Nephron (organoid): ENCODE measurements around the gene KDM5B.
A peak's percentile ranks its signal among the peaks of the same experiment; 100 is the strongest.

Source experiments
- H3K27ac Mint-ChIP-seq, 3 experiments: 2 replicates each; pipeline ENCODE4 v1.8.0; 2020; ENCODE audit warnings: mixed read lengths in 3 of 3, mild to moderate bottlenecking in 2 of 3, moderate library complexity in 1 of 3
- H3K27me3 Mint-ChIP-seq: 2 replicates; pipeline ENCODE4 v1.8.0; 2021; ENCODE audit warnings: low read depth, mild to moderate bottlenecking, moderate library complexity, mixed read lengths
- H3K36me3 Mint-ChIP-seq: 2 replicates; pipeline ENCODE4 v1.8.0; 2020; ENCODE audit warnings: low read depth, mixed read lengths
- H3K4me1 Mint-ChIP-seq: 2 replicates; pipeline ENCODE4 v1.8.0; 2020; ENCODE audit warnings: mixed read lengths
- H3K4me3 Mint-ChIP-seq, 3 experiments: 2 replicates each; pipeline ENCODE4 v1.8.0; 2020; ENCODE audit warnings: mild to moderate bottlenecking in 3 of 3, mixed read lengths in 3 of 3, moderate library complexity in 2 of 3
- H3K9me3 Mint-ChIP-seq: 2 replicates; pipeline ENCODE4 v1.8.0; 2020; ENCODE audit warnings: mixed read lengths
- CTCF ChIP-seq, 3 experiments: fragments of 200-600 bp; sonication (generic); IDR thresholded peaks; one replicate each; pipeline ENCODE4 v1.5.0; 2021; ENCODE audit warnings: antibody characterized with exemption in 3 of 3; ENCODE audit not compliant: unreplicated experiment in 3 of 3

The KDM5B gene

GRCh38 chr1:202821467-202821866 lies 13.2 kb upstream of the KDM5B start:
- no peaks in the 10 kb centered on the region for H3K4me1 Mint-ChIP-seq
- no peak for TF ChIP-seq CTCF (IDR thresholded peaks at IDR 0.05; ENCODE audit: unreplicated experiment in 3 of 3)
- no peaks in the 10 kb centered on the region for H3K36me3 Mint-ChIP-seq
- no peaks in the 10 kb centered on the region for H3K9me3 Mint-ChIP-seq
- H3K27me3 Mint-ChIP-seq, result peaks cover 24% of the 10 kb centered on the region
- no peak overlapping the region for H3K4me3 Mint-ChIP-seq
- H3K27ac Mint-ChIP-seq, result peak overlapping the region in 2 of 3 experiments; percentile 10 to 11

- Mint-ChIP-seq H3K9me3 (no peaks in the 10 kb centered on the region), H3K27ac (no peak overlapping the region), H3K4me1 (no peaks in the 10 kb centered on the region), H3K4me3 (no peak overlapping the region), H3K36me3 (no peaks in the 10 kb centered on the region), H3K27me3 (peaks cover 14% of the 10 kb centered on the region)
- no peak for TF ChIP-seq CTCF (IDR thresholded peaks at IDR 0.05; ENCODE audit: unreplicated experiment in 3 of 3)
These were observed 10.6 kb upstream of the KDM5B start for GRCh38 chr1:202818819-202819218.

- Mint-ChIP-seq H3K27me3 (peaks cover 9% of the 10 kb centered on the region), H3K36me3 (no peaks in the 10 kb centered on the region), H3K4me1 (peaks cover 9% of the 10 kb centered on the region), H3K4me3 (peak overlapping the region in 2 of 3 experiments; percentile 43 to 63), H3K9me3 (no peaks in the 10 kb centered on the region), H3K27ac (peak overlapping the region in 1 of 3 experiments; percentile 34)
- no peak for TF ChIP-seq CTCF (IDR thresholded peaks at IDR 0.05; ENCODE audit: unreplicated experiment in 3 of 3)
These were observed 6.9 kb upstream of the KDM5B start for GRCh38 chr1:202815120-202815519.

- Mint-ChIP-seq H3K9me3 (no peaks in the 10 kb centered on the region), H3K27ac (peak overlapping the region in 1 of 3 experiments; percentile 64), H3K36me3 (no peaks in the 10 kb centered on the region), H3K27me3 (peaks cover 9% of the 10 kb centered on the region), H3K4me3 (peak overlapping the region; percentile 88 to 96 (median 93)), H3K4me1 (peaks cover 26% of the 10 kb centered on the region)
- no peak for TF ChIP-seq CTCF (IDR thresholded peaks at IDR 0.05; ENCODE audit: unreplicated experiment in 3 of 3)
These were observed 4.2 kb upstream of the KDM5B start for GRCh38 chr1:202812176-202813026.

GRCh38 chr1:202811296-202812175 lies 3.3 kb upstream of the KDM5B start:
- Mint-ChIP-seq H3K4me3 (peak overlapping the region; percentile 88 to 96 (median 93)), H3K9me3 (no peaks in the 10 kb centered on the region), H3K4me1 (peaks cover 27% of the 10 kb centered on the region), H3K27me3 (peaks cover 5% of the 10 kb centered on the region), H3K27ac (peak overlapping the region; percentile 51 to 94 (median 64)), H3K36me3 (no peaks in the 10 kb centered on the region)
- no peak for TF ChIP-seq CTCF (IDR thresholded peaks at IDR 0.05; ENCODE audit: unreplicated experiment in 3 of 3)
